H54 (cell line): ENCODE measurements around the gene VAV3.

ENCODE experiments used
- DNase-seq: peaks from one replicate; pipeline ENCODE4 v3.0.0; 2011; ENCODE audit warnings: low spot score, mixed read lengths; ENCODE audit not compliant: insufficient read length
- FAIRE-seq: peaks from 3 replicates; lab custom pipeline; 2011; peaks lifted over from hg19 to GRCh38; lab: Jason Lieb, UNC
- POLR2A ChIP-seq: IDR thresholded peaks from 2 replicates; pipeline ENCODE4 v1.6.1; 2011; ENCODE audit warnings: low read depth, mild to moderate bottlenecking, low read length

VAV3 gene

GRCh38 chr1:107806902-107807301 lies 158.1 kb downstream of the VAV3 start:
- no peak for TF ChIP-seq POLR2A
- FAIRE-seq: no peak
- no peak for DNase-seq

- no peak for TF ChIP-seq POLR2A
- FAIRE-seq (no peak), DNase-seq (no peak)
Observed at GRCh38 chr1:107804741-107805140, 160.2 kb downstream of the VAV3 start.

- no peak for FAIRE-seq
- no peak for DNase-seq
- TF ChIP-seq POLR2A: no peak
Observed at GRCh38 chr1:107804134-107804533, 160.8 kb downstream of the VAV3 start.

GRCh38 chr1:107803579-107803978 lies 161.4 kb downstream of the VAV3 start:
- TF ChIP-seq POLR2A: no peak
- DNase-seq (no peak), FAIRE-seq (no peak)

GRCh38 chr1:107802654-107803053 lies 162.3 kb downstream of the VAV3 start:
- no peak for TF ChIP-seq POLR2A
- DNase-seq: no peak
- FAIRE-seq: no peak

GRCh38 chr1:107795994-107796393 lies 169.0 kb downstream of the VAV3 start:
- no peak for DNase-seq
- no peak for TF ChIP-seq POLR2A
- no peak for FAIRE-seq

GRCh38 chr1:107795441-107795840 lies 169.5 kb downstream of the VAV3 start:
- FAIRE-seq (no peak), DNase-seq (no peak)
- TF ChIP-seq POLR2A: no peak

- DNase-seq (no peak), FAIRE-seq (no peak)
- no peak for TF ChIP-seq POLR2A
Observed at GRCh38 chr1:107794571-107794970, 170.4 kb downstream of the VAV3 start.

- no peak for TF ChIP-seq POLR2A
- no peak for FAIRE-seq
- DNase-seq: no peak
Observed at GRCh38 chr1:107793896-107794453, 171.0 kb downstream of the VAV3 start.

GRCh38 chr1:107791348-107791747 lies 173.6 kb downstream of the VAV3 start:
- FAIRE-seq (no peak), DNase-seq (no peak)
- no peak for TF ChIP-seq POLR2A

- no peak for TF ChIP-seq POLR2A
- no peak for FAIRE-seq
Observed at GRCh38 chr1:107789817-107790524, 175.0 kb downstream of the VAV3 start.

GRCh38 chr1:107788206-107789202 lies 176.5 kb downstream of the VAV3 start:
- no peak for FAIRE-seq
- DNase-seq: no peak
- no peak for TF ChIP-seq POLR2A

More at GRCh38 chr1:107789817-107790524, 175.0 kb downstream of the VAV3 start:
- no peak for DNase-seq

GRCh38 chr1:107787299-107787698 lies 177.7 kb downstream of the VAV3 start:
- no peak for DNase-seq
- FAIRE-seq: no peak
- TF ChIP-seq POLR2A: no peak

GRCh38 chr1:107786203-107786845 lies 178.7 kb downstream of the VAV3 start:
- TF ChIP-seq POLR2A: no peak
- no peak for FAIRE-seq
- no peak for DNase-seq
